Adipose tissue (tissue), 3 donors: ENCODE results near the gene MSS51. TPM values are rescaled to one million over a fixed set of nuclear protein-coding genes. Genes with fewer than 3 reads are reported as not detected.

Experiments
- H3K27ac ChIP-seq: one replicate; pipeline ENCODE4 v1.5.1; 2013; ENCODE audit warnings: low read depth, low read length
- WGBS, 3 donors: extraction: QIAGEN DNeasy Blood & Tissue Kit; methylation state at CpG; one replicate each; pipeline ENCODE4 v1.1.7; 2013; 5-methylcytosine and 5-hydroxymethylcytosine counted together
- polyA plus RNA-seq, 3 donors: library from polyadenylated mRNA; stranded (reverse); fragments of 200-250 nt; gene quantifications; one replicate each; pipeline ENCODE4 v1.2.3, GENCODE V29; 2013
- donor health status: healthy with polysubstance abuse.
- donor health status: Bipolar disorder and iron deficiency.
- donor health status: healthy.

Gene MSS51
- polyA plus RNA-seq, 3 donors = 0.38 to 1.2 (median 0.61) TPM

GRCh38 chr10:73379064-73379748 lies 54.2 kb downstream of the MSS51 start:
- H3K27ac ChIP-seq = no peak overlapping the region
- WGBS, 3 donors = 52 to 92% (median 56%) methylated on average over 1 of the region's 1 CpG

GRCh38 chr10:73376679-73377078 lies 56.7 kb downstream of the MSS51 start:
- WGBS, 3 donors = 58 to 86% (median 84%) methylated on average over 3 of the region's 3 CpGs
- H3K27ac ChIP-seq = no peak overlapping the region

Other genes with a start within 250 kb of the MSS51 start
- gene DNAJC9, start 186.3 kb downstream of the MSS51 start, polyA plus RNA-seq = 1 to 10 TPM; 4.3 to 8.8 (median 5.6) TPM
- gene MRPS16, start 180.9 kb downstream of the MSS51 start, polyA plus RNA-seq = 10 to 100 TPM; 37.3 to 79.6 (median 52.4) TPM
- 1 to 10 TPM; 1.6 to 3.0 (median 1.8) TPM for gene CFAP70, start 74.7 kb downstream of the MSS51 start, polyA plus RNA-seq
- 10 to 100 TPM; 38.0 to 81.3 (median 63.2) TPM for gene ANXA7, start 19.5 kb downstream of the MSS51 start, polyA plus RNA-seq
- gene PPP3CB, start 62.5 kb upstream of the MSS51 start, polyA plus RNA-seq = 10 to 100 TPM; 14.6 to 44.3 (median 25.8) TPM
- 10 to 100 TPM in 1 of 3 donors, 1 to 10 TPM in 2; 5.7 to 20.2 (median 7.6) TPM for gene USP54, start 157.8 kb upstream of the MSS51 start, polyA plus RNA-seq
- gene MYOZ1, start 207.9 kb upstream of the MSS51 start, polyA plus RNA-seq = under 1 TPM; 0.34 to 0.49 (median 0.45) TPM
- gene SYNPO2L, start 222.5 kb upstream of the MSS51 start, polyA plus RNA-seq = under 1 TPM; 0.01 to 0.11 (median 0.07) TPM